Measurements from ENCODE around the gene NCOA4.

Gene NCOA4

DNA sequence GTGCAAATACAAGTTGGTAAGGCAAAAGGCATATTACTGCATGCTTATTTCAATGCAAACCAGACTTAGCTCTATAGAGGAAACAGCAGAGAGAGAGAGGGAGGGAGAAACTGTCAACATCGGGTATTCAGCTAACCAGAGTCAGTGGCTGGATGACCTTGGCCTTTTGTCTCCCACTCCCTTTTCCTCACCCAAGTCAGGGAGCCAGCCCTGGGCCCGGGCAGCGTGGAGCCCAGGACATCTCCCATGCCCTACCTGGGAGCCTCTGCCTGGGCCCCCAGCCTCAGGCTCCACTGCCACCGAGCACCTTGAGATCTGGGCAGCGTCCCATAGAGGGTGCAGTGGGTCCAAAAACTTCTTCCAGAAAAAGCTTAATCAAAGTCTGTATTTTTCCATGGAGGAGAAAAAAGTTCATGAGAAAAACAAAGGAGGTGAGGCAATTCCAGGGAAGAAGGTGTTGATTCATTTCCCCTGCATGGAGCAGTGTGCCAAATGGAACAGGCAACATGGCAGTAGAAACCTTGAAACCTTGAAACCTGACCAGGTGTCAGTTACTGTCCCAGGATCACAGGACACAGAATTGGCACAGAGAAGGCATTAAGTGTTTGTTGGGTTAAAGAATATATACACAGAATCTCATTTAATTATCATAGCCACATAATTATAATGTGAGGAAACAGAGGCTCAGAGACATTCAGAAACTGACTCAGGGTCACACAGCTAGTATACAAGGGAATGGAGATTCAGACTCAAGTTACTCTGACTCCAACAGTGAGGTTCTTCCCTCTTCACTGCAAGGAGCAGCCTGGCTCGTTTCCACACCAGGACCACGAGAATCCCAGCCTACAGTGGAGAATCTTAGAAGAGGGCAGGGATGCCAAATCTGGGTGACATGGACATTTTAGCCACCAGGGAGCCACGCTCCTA is 5.8 kb upstream of the NCOA4 start:
- Histone ChIP-seq H3K27me3 (no peaks in the 10 kb centered on the region), H3K4me1 (ENCODE audit: control insufficient read depth in 1 of 2, insufficient read depth in 1 of 2, low read depth in 1 of 2, low read length in 1 of 2) (peaks cover 3 to 20% of the 10 kb centered on the region in 2 experiments), H3K36me3 (no peaks in the 10 kb centered on the region), H3K9me3 (no peaks in the 10 kb centered on the region), H3K27ac (peak overlapping the region; percentile 11), H3K4me3 (ENCODE audit: low read depth in 1 of 2, low read length in 1 of 2) (no peak overlapping the region)
- TF ChIP-seq, protein P1, sequence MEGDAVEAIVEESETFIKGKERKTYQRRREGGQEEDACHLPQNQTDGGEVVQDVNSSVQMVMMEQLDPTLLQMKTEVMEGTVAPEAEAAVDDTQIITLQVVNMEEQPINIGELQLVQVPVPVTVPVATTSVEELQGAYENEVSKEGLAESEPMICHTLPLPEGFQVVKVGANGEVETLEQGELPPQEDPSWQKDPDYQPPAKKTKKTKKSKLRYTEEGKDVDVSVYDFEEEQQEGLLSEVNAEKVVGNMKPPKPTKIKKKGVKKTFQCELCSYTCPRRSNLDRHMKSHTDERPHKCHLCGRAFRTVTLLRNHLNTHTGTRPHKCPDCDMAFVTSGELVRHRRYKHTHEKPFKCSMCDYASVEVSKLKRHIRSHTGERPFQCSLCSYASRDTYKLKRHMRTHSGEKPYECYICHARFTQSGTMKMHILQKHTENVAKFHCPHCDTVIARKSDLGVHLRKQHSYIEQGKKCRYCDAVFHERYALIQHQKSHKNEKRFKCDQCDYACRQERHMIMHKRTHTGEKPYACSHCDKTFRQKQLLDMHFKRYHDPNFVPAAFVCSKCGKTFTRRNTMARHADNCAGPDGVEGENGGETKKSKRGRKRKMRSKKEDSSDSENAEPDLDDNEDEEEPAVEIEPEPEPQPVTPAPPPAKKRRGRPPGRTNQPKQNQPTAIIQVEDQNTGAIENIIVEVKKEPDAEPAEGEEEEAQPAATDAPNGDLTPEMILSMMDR (IDR thresholded peaks at IDR 0.05), result no peak

DNA sequence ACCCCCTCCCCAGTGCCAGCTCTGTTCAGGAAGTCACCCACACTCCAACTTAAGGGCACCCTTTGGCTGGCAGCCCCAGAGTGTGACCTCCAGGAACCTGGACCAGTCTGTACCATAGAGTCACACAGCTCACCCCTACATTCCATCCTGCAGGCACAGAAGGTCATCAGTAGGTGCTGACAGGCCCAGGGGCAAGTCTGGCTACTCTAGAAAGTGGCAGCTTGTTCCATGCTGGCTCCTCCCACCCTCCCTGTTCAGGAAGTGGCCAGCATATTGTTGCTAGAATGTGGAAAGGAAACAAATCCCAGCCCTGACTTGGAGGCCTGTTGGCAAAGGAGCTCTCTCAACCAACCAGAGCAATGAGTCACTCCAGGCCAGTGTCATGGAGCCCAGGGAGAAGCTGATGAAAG is 3.2 kb upstream of the NCOA4 start:
- H3K4me1 ChIP-seq (ENCODE audit: control insufficient read depth in 1 of 2, insufficient read depth in 1 of 2, low read depth in 1 of 2, low read length in 1 of 2), result peaks cover 25 to 43% of the 10 kb centered on the region in 2 experiments
- TF ChIP-seq, protein P1 (IDR thresholded peaks at IDR 0.05), result no peak
- no peaks in the 10 kb centered on the region for H3K9me3 ChIP-seq
- H3K4me3 ChIP-seq (ENCODE audit: low read depth in 1 of 2, low read length in 1 of 2), result no peak overlapping the region
- H3K36me3 ChIP-seq, result no peaks in the 10 kb centered on the region
- H3K27me3 ChIP-seq, result no peaks in the 10 kb centered on the region
- peak overlapping the region; percentile 7 for H3K27ac ChIP-seq

DNA sequence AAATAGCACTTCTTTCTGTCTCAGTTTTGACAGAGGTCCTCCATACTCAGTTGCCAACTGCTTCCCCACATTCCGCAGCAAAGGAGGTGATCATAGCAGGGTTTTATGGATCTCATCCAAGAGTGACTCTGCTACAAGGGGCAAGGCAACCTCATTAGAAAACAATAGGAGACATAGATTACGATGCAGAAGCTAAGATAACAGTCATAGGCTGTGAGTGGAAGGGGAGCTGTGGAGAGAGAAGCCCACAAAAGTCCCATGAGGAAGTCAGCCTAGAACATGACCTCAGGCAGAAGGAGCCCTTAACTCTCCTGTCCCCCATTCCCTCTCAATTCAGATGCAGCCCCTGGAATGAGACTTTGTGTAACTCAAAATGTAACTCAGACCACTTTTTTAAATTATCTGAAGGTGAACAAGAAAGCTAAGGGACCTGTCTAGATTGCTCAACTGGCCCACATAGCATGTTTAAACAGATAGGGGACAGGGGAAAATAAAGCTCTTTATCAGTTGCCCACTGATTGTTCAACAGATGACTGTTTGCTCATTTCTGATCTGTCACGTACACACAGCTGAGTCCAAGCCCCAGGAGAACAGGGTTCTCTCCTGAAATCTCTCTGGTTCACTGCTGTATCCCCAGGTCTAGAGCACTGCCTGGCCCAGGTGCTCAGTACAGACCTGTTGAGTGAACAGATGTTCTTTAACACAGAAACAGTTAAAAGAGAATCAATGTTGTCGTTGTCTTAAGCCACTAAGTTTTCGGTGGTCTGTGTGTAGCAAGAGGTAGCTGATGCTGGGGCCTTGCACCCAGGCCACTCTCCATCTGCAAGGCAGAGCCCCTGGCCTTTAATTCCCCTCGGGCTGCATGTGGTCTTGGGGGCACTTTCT is 1.5 kb upstream of the NCOA4 start:
- TF ChIP-seq, protein P1 (IDR thresholded peaks at IDR 0.05), result no peak
- Histone ChIP-seq H3K4me3 (ENCODE audit: low read depth in 1 of 2, low read length in 1 of 2) (no peak overlapping the region), H3K27ac (peak overlapping the region; percentile 94), H3K36me3 (peaks cover under 1% of the 10 kb centered on the region), H3K4me1 (ENCODE audit: control insufficient read depth in 1 of 2, insufficient read depth in 1 of 2, low read depth in 1 of 2, low read length in 1 of 2) (peaks cover 41 to 58% of the 10 kb centered on the region in 2 experiments), H3K9me3 (no peaks in the 10 kb centered on the region), H3K27me3 (no peaks in the 10 kb centered on the region)

DNA sequence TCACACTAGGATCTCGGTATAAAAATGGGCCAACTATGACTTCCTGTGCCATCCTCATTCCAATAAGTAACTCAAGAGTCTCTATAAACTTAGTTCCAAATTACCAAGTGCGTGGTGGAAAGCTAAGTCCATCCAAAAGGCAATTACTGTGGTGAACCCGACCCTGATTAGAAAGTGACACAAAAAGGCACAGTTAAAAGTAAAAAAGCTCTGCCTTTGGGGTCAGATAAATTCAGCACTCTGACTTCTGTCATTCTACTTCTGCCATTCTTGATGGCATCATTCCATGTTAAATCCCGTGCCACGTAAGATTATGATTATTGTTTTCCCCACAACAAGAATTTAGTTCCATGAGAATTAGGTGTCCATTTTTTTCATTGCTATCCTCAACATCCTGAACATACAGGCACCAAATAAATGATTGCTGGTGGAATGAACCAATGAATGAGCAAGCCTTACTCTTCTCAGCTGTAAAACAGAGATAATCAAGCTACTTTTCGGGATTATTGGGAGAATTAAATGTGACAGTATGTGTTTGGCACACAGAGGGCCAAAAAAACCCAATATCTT is 877 bp downstream of the NCOA4 start:
- Histone ChIP-seq H3K9me3 (no peaks in the 10 kb centered on the region), H3K4me3 (ENCODE audit: low read depth in 1 of 2, low read length in 1 of 2) (peak overlapping the region; percentile 92 to 96), H3K4me1 (ENCODE audit: control insufficient read depth in 1 of 2, insufficient read depth in 1 of 2, low read depth in 1 of 2, low read length in 1 of 2) (peaks cover 60 to 76% of the 10 kb centered on the region in 2 experiments), H3K27ac (peak overlapping the region; percentile 94), H3K27me3 (no peaks in the 10 kb centered on the region), H3K36me3 (peaks cover 13% of the 10 kb centered on the region)
- TF ChIP-seq, protein P1 (IDR thresholded peaks at IDR 0.05), result no peak
